RCC 7860 (cell line): ENCODE results near the gene TAGLN2.

ENCODE experiments used
- DNase-seq: peaks from one replicate; pipeline ENCODE4 v3.0.0-alpha.2; 2015; ENCODE audit warnings: low spot score
- FAIRE-seq: peaks from 2 replicates; lab custom pipeline; 2012; peaks lifted over from hg19 to GRCh38; lab: Jason Lieb, UNC

TAGLN2 gene

DNA sequence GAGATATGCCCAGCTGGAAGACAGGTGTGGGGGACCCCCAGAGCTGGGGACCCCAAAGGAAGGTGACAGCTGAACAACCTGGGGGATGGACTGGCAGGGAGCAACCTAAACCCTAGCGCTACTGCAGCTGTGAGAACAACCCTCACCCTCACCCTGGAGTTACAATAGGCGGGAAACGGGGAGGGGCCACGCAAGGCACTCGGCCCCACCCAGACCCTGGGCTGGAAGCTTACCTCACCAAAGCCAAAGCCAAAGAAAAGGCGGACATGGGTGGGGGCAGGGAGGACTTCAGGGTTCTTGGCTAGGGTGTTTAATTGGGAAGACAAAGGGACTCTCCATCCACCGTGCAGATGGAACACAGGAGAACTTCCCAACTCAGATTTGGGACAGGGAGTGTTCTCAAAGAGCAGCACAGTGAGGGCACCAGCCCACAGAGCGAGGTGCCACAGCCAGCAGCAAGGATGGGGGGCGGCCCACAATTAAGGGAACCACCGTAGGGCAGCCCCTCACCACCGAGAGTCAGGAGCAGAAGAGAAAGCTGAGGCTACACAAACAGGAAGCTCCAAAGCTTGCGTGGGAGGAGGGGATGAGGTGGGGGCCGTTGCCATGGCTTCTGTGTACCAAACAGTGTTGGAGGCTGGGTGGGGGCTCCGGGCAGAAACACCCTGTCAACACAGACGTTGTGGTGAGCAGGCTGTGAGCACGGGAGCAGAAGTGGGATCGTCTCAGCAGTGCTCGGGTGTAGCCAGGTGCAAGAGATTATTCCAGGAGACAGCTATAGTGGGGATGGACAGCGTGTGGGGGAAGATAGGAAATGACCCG, 1.9 kb downstream of the TAGLN2 start:
- peak; percentile 75 for FAIRE-seq

DNA sequence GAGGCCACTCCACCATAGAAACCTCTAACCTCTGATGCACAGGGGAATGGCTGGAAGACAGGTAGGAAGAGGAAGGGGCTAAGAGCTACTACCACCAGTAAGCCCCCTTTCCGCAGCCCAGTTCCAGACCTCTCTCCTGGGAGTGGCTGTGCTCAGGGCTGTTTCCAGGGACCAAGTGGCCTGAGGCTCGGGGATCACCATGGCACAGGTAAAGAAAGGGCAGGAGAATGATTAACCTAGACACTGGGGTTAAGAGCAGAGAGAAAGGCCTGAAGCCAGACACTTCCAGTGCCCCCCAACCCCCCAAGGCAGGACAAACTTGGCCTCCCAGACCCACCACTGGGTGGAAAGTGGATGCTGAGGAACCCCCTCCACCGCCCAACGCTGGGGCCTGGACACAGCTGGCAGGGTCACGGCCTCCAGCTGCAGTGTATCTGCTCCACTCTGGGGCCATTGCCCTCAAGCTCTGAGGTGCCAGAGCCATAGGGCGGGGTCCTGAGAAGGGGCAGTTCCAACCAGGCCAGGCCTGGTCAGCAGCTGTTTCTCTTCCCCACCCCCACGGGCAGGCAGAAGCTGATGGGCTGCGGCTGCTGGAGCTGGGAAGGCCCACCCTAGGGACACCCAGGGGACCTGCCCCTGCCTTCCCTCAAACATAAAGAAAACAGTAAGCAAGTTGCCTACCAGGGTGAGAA, 2.6 kb downstream of the TAGLN2 start:
- FAIRE-seq (no peak), DNase-seq (peak; percentile 36)

More for the DNA sequence above, 1.9 kb downstream of the TAGLN2 start:
- peak; percentile 88 for DNase-seq

DNA sequence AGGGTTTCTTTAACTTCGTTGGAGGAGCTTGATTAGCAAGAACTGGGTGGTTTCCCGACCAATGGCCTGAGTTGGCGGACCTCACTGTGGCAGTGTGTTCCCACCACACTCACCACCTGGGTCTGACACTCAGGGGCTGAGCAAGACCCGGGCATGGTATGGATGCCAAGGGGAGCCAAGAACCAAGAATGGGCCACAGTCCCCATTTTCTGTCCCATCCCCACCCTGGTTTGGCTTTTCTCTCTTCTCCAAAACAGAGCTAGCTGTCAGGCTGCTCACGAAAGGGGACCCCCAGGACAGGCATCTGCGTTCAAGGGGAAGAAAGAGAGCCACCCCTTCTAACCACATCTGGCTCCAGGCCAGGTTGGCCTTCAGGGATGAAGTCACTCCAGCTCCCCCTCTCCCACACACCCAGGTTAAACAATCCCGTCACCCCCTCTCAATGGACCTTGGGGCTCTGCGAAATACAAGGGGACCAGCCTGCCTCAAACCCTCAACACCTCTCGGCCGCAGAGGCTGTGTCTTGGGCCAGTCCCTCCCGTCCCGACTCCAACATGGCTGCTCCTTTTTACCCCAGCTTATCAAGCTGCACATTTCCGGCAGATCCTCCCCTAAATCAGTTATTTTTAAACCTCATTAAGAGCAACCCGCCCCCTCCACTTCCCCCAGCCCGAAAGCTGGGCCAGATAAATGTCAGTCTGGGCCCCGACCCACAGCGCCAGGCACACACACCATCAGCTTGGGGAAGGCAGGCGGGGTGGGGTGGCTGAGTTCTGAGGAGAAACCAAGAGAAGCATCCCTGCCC, 3.4 kb downstream of the TAGLN2 start:
- FAIRE-seq: no peak
- DNase-seq: peak; percentile 43

DNA sequence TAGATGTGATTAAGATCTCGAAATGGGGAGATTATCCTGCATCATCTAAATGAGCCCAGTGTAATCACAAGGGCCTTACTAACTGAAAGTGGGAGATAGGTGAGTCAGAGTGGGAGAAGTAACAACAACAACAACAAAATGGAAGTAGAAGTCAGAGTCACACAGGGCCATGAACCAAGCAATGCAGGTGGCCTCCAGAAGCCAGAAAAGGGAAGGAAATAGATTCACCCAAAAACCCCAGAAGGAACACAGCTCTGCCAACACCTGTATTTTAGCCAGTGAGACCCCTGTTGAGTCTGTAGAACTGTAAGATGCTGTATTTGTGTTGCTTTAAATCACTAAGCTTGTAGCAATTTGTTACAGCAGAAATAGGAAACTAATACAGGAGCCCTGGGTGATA, 4.1 kb downstream of the TAGLN2 start:
- FAIRE-seq (no peak), DNase-seq (no peak)

DNA sequence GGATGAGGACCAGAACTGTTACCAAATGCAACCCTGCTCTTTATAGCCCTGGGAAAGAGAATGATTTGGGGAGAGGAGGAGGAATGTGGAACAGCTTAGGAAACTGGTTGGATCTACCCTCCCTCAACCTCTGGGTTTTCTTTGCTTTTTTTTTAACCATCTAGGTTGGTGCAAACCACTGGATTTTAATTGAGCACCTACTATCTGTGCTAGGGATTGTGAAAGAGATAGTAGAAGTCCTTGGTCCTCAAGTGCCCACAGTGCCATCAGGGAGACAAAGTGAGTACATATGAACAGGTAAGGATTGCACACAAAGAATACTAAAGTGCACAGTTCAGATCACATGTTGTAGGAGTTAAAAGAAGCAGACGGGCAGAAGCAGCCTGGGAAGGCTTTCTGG, 4.7 kb downstream of the TAGLN2 start:
- DNase-seq (no peak), FAIRE-seq (no peak)

DNA sequence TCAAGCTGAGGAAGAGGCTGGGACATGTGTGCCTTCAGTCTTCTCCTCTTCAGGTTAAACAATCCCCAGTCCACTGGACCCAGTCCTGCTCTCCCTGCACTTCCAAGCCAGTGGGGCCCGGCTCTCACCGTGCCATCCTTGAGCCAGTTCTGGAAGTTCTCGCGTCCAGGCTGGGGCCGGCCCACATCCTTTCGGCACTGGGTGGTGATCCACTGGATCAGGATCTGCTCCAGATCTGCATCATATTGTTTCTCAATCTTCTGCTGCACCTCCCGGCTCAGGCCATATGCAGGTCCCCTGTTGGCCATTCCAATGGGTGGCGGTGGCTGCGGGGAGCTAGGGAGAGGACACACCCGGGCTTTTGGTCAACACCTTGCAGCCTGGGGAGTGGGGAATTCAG, 5.1 kb downstream of the TAGLN2 start:
- DNase-seq (no peak), FAIRE-seq (no peak)

DNA sequence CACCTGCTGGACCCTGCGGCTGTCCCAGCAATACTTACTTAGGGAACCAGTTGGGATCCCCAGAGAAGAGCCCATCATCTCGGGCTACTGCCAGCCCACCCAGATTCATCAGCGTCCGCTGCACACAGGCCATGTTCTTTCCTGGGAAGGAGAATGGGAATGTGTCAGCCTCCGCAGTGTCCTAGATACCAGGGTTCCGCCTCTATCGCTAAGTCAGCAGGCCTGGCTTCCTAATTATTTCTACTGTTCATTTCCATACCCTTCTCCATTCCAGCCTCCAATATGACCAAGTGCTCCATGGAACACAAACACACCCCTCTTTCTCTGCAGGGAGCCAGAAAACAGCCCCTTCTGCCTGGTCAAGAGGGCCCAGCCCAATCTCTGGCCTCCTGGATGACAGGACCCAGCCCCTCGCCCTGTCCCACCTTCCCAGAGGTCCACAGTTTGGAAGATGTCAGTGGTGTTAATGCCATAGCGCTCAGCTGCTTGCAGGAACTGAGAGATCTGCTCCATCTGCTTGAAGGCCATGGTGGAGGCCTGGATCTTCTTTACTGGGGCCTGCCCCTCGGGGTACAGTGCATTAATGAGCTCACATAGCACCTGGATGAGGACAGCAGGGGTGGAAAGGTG, 6.0 kb downstream of the TAGLN2 start:
- DNase-seq (no peak), FAIRE-seq (no peak)

DNA sequence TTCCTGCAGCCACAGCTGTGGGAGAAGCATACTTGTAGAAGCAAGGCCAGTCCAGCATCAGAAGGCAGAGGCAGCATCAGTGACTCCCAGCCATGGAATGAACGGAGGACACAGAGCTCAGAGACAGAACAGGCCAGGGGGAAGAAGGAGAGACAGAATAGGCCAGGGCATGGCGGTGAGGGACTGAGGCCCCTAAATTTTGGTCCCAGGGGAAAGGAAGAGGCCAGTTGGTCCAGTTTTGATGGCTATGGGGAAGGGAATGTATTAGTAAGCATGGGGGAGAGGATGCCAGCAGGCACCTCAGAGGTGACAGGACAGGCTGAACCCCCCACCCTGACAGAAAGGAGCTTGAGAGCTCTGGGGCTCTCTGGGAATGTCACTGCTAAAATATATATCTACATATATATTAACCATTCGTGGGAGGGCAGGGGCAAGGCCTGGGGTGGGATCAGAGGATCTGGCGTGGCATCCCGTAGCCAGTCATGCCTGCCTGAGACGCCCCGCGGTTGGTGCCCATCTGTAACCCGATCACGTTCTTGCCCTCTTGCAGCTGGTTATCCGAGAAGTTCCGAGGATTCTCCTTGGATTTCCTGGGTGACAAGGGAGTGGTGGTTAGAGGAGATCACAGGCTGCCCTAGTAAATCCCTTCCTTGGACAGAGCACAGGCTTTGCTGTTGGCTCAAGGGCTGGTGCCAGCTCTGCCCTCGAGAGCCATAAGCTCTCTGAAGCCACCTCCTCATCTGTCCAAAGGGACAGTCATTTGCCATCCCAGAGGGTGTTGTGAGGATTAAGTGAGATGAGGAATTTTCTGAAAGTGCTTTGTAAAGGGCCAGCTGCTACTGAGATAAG, 6.7 kb downstream of the TAGLN2 start:
- DNase-seq: no peak

DNA sequence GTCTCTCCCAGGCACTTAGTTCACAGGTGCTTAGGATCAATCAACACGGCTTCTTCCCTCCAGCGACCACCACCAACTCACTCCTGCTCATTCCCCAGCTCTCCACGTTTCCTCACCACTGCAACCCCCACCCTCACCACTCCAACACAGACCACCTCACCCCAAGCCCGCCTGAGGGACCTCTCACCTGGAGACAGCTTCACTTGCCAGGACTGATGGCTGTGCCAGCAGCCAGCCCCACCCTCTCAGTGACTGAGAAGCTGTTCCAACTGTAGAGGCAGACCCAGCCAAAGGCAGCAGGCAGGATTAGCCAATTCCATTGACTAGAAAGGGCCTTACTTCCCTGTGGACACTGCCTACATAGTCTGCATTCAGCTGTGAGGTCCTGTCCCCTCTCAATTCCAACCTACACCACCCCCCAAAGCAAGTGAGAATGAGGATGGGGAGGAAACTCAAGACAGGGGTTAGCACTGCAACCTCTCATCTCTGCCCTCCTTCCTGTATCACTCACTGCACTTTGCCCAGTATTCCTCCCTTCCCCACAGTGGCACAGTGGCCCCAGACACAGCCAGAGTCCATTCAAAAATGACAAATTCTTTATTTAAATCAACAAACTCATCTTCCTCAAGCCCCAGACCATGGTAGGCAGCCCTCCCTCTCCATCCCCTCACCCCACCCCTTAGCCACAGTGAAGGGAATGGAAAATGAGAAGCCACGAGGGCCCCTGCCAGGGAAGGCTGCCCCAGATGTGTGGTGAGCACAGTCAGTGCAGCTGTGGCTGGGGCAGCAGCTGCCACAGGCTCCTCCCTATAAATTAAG, 7.6 kb downstream of the TAGLN2 start:
- DNase-seq: no peak

More for the DNA sequence above, 6.7 kb downstream of the TAGLN2 start:
- no peak for FAIRE-seq

DNA sequence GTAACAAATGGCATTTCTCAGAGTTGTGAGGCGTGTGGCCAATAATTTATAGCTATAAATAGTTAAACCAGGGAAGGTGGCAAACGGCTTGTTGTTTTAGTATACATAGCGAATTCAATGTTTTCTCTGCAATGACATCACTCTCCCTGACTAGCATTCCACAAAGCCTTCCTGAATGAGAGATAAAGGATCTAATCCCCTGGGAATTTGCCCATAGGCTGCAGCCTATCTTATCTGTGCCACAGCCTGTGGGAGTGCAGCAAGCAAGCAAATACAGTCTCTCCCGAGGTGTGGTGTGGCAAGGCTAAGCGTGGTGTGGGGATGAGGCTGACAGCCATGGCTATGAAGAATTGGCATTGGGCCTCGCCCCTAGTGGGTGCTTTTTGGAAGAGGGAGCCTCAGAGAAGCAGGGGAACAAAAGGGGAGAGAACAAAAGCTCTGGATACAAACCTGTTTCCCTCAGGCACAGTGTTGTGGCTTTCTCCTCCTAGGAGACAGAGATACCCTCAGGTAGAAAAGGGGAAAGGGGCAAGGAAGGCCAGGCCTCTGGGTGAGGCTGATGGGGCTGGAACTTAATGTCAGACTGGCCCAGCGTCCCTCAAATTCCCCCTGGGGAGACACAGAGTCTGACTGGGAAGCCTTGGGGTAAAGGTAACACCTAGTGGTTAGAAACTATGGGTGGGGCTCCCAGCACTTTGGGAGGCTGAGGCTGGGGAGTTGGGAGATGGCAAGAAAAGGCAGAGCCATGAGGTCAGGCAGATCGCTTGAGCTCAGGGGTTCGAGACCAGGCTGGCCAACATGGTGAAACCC, 8.9 kb downstream of the TAGLN2 start:
- DNase-seq: peak; percentile 99
- FAIRE-seq: peak; percentile 93

More for the DNA sequence above, 7.6 kb downstream of the TAGLN2 start:
- no peak for FAIRE-seq

DNA sequence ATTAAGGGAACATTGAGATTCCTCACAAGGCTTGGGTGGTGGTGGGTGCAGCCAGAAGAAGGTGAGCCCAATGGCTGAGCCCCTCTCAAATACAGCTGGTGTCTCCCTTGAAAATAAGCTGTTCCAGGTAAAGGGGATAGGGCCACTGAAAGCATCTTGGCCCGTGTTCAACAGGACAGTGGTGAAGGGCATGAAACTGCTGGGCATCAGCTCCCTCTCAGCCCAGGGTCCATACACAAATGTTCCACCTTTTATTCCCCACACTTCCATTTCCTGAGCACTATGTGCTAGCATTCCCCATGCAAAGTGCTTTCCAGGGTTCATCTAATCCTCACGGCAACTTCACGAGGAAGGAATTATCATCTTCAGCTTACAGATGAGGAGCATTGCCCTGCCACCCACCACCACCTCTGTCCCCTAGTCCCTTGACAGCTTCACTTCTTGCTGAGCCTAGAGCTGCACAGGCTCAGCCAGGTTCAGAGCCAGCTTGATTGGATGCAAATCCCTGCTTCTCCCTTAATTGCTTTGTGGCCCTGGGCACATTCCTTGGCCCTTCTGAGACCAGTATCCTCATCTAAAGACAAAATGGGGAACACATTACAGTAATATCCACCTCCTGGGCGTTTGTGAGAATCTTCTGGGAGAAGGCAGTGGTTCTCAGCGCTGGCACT, 9.6 kb downstream of the TAGLN2 start:
- no peak for FAIRE-seq
- no peak for DNase-seq

DNA sequence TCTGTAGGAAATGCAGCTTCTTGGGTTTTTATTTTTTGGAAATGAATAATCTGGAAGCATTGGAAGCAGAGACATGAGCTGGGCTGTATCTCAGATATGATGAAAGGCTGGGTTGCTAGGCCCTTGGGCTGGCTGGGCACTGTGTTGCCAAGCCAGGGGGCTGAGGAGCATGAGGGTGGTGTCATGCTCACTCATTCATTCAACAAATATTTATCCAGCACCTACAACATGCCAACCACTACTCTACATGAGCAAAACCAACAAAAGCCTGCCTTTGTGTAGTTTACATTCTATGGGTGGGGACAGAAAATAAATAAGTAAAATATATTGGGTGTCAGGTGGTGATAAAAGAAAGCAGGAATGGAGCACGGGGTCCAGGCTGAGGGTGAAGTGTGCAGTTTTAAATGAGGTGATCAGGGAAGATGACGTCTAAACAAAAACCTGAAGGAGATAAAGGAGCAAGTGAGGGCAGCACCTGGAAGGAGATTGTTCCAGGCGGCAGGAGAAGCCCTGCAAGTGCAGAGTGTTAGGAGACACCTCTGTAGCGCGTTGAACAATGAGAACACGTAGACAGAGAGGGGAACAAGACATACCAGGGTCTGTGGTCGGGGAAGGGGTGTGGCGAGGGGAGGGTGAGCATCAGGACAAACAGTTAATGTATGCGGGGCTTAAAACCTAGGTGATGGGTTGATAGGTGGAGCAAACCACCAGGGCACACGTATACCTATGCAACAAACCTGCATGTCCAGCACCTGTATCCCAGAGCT, 10.9 kb downstream of the TAGLN2 start:
- no peak for FAIRE-seq
- no peak for DNase-seq

DNA sequence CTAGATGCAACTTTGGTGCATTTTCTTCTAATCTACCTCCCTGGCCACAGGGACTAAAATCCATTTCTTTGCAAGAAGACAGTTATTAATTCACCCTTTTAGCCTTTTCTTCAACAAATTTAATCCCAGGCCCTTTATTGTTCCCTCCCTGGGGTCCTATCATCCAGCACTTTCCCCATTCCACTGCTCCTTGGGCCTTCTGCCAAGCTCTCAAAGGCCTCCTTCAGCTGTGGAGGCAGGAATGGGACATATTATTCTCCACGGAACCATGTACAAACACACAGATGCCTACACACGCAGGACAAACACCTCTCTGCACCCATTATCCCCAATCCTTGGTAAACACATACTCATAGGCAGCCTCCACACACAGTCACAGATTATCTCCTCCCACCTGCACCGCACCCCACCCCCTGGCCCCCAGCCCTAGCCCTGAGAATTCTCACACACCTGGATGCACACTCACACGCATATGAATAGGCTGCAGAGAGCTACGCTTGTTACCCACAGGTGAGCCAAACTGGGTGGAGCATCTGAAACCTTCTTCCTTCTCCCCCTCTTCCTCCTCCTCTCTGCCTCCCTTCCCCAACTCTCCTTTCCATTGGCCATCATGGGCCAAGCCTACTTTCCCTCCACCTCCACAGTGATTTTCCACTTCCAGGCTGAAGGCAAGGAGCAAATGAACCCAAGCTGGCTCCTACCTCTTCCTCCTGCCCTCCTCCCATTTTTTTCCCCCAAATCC, 11.7 kb downstream of the TAGLN2 start:
- FAIRE-seq: no peak

DNA sequence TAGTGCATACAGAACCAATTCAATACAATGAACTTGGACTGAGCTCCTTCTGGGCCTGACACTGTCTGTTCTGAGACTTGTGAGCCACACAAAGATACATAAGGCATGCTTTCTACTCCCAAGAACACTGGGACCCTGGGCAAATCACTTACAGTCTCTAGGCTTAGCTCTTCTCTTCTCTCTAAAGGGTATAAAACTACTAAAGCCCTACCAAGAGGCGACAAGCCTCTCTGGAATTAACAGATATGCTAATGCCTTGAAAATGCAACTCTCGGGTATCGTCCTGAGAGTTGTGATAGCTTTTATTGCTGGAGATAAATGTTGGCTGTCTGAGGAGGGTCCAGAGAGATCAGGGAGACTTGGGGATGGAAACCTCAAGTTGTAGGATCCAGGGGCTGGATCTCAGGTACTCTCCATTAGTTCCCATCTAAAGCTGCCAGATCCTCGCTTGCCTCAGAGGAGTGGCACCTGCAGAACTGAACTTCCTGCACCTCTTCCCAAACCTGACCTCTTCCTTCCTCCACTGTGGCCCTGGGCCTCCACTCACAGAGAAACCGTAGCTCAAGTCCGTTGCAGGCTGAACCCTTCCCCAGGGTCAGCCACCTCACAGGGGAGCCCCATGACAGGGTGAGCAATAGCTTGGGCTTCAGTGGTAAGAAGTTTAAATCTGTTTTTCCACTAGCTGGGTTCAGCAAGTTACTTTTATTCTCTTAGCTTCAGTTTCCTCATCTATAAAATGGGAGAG, 13.8 kb downstream of the TAGLN2 start:
- DNase-seq: no peak
- no peak for FAIRE-seq

More for the DNA sequence above, 11.7 kb downstream of the TAGLN2 start:
- DNase-seq: no peak

DNA sequence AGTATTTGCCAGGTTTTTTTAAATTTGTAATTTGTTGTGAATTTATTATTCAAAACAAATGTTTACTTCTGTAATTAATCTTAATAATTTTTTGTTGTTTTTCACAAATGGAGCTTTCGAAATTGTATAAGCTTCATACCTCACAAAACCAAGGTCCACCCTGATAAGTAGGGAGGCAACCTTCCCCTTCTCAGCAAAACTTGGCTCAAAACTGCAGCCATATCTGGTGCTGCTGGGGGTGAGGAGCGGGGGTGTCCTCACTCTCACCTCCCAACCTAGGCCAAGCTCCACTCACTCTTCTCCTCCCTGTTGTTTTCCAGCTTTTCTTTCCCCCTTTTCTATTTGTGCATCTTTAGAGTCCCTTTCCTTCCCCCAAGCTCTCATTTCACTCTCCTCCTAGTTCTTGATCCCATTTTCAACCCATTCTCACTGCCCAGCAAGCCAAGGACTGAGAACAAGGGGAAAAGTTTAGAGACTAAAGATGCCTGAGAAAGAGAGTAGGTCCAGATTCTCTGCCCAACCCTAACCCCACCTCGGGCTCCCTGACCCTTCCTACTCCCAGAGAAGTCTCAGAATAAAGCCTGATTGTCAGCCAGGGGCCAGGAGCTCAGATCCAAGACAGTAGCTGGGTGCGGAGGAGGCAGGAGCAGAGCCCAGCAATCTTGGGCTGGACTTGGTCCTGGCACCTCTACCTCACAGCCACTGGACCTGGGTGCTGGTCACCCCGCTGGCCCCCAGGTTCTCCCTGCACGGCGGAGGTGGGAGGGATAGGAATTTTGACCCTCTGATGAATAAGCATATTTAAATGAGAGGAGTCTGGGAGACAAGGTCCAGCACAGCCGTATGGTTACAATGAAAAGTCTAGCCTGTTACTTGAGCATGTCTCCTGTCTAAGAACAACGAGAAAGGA, 17.0 kb downstream of the TAGLN2 start:
- FAIRE-seq (no peak), DNase-seq (no peak)
